ENCODE data around the gene BSN.

GRCh38 chr3:49593041-49593440 lies 38.8 kb downstream of the BSN start:
- TF ChIP-seq CTCF (conservative IDR thresholded peaks at IDR 0.05 in 1 of 2, IDR thresholded peaks at IDR 0.05 in 1 of 2; ENCODE audit: low read depth in 1 of 2, low read length in 2 of 2) = no peak
- no peak for TF ChIP-seq EZH2 (IDR thresholded peaks at IDR 0.05; ENCODE audit: low read length, missing control alignments)

Data from fibroblast of lung (primary cell).